Endothelial cell of umbilical vein (primary cell): ENCODE results near the gene STARD13. TPM values are rescaled to one million over a fixed set of nuclear protein-coding genes. Genes with fewer than 3 reads are reported as not detected.
A peak's percentile ranks its signal among the peaks of the same experiment; 100 is the strongest.

ENCODE experiments used
- BruUV-seq: library from RNA; stranded (reverse); fragments of 400-500 nt; replicated peaks from 2 replicates; lab custom pipeline; 2021; lab: Mats Ljungman, UMichigan
- CTCF ChIA-PET: fragments of 300-600, 350-600 bp; sonication (Branson Sonifier 250); formaldehyde crosslinking; loops from one replicate; lab custom pipeline; 2021; ENCODE audit warnings: antibody characterized with exemption, inconsistent platforms; lab: Charles Lee
- POLR2A ChIA-PET: fragments of 300-600, 350-600 bp; sonication (Branson Sonifier 250); formaldehyde crosslinking; loops from one replicate; lab custom pipeline; 2021; ENCODE audit warnings: antibody characterized with exemption, inconsistent platforms; lab: Charles Lee
- DNase-seq: peaks from one replicate; pipeline ENCODE4 v3.0.0-alpha.2; 2011; ENCODE audit warnings: low read depth, low spot score
- FAIRE-seq: peaks from 2 replicates; lab custom pipeline; 2011; peaks lifted over from hg19 to GRCh38; lab: Jason Lieb, UNC
- H2AFZ ChIP-seq: 2 replicates; pipeline ENCODE4 v1.6.0; 2012; ENCODE audit warnings: low read depth, low read length, control low read depth, inconsistent platforms
- H3K27ac ChIP-seq: 2 replicates; pipeline ENCODE4 v1.5.1; 2011; ENCODE audit warnings: low read depth, mild to moderate bottlenecking, control low read depth, low read length, moderate library complexity; ENCODE audit not compliant: insufficient read depth
- H3K27me3 ChIP-seq, 2 experiments: 2 replicates each; pipeline versions ENCODE4 v1.6.0 to v1.6.1; 2011; ENCODE audit warnings: low read length in 2 of 2, mixed read lengths in 1 of 2; ENCODE audit not compliant: control insufficient read depth in 2 of 2, insufficient read depth in 2 of 2
- H3K36me3 ChIP-seq, 2 experiments: 2 replicates in 1 of 2; 3 replicates in 1 of 2; pipeline ENCODE4 v1.5.1; 2011; ENCODE audit warnings: low read length in 2 of 2, mild to moderate bottlenecking in 1 of 2, moderate library complexity in 1 of 2; ENCODE audit not compliant: control insufficient read depth in 2 of 2, insufficient read depth in 2 of 2; ENCODE audit errors: extremely low read depth in 1 of 2
- H3K4me1 ChIP-seq: 3 replicates; pipeline ENCODE4 v1.5.1; 2011; ENCODE audit warnings: mild to moderate bottlenecking, low read length; ENCODE audit not compliant: control insufficient read depth, insufficient read depth; ENCODE audit errors: extremely low read depth
- H3K4me2 ChIP-seq: 2 replicates; pipeline ENCODE4 v1.6.1; 2011; ENCODE audit warnings: low read length, control low read depth, mixed read lengths; ENCODE audit not compliant: insufficient read depth
- H3K4me3 ChIP-seq, 3 experiments: fragments of 200-600 bp in 1 of 3; sonication (generic), shearing (Covaris generic) in 1 of 3; replicated peaks in 1 of 3; 2 replicates each; pipeline ENCODE4 v1.5.1; 2011 to 2016; ENCODE audit warnings: control low read depth in 3 of 3, low read length in 3 of 3, mild to moderate bottlenecking in 2 of 3, inconsistent platforms in 1 of 3, low read depth in 1 of 3, moderate library complexity in 1 of 3; ENCODE audit not compliant: insufficient read depth in 1 of 3
- H3K79me2 ChIP-seq: 2 replicates; pipeline ENCODE4 v1.6.0; 2012; ENCODE audit warnings: low read length, inconsistent platforms; ENCODE audit not compliant: control insufficient read depth, insufficient read depth
- H3K9ac ChIP-seq: replicated peaks from 2 replicates; pipeline ENCODE3; 2011; ENCODE audit warnings: low read length, control low read depth; ENCODE audit not compliant: insufficient read depth; ENCODE audit errors: extremely low read depth
- H3K9me1 ChIP-seq: replicated peaks from 3 replicates; pipeline ENCODE4 v1.6.0; 2011; ENCODE audit warnings: mild to moderate bottlenecking, low read length; ENCODE audit not compliant: control insufficient read depth, insufficient read depth; ENCODE audit errors: extremely low read depth
- H3K9me3 ChIP-seq: replicated peaks from 2 replicates; pipeline ENCODE4 v1.5.1; 2012; ENCODE audit warnings: low read length, inconsistent platforms; ENCODE audit not compliant: control insufficient read depth, insufficient read depth
- H4K20me1 ChIP-seq: replicated peaks from 2 replicates; pipeline ENCODE3; 2011; ENCODE audit warnings: mild to moderate bottlenecking, low read length; ENCODE audit not compliant: control insufficient read depth, insufficient read depth; ENCODE audit errors: extremely low read depth
- EZH2 ChIP-seq: IDR thresholded peaks from 2 replicates; pipeline ENCODE4 v1.6.1; 2012; ENCODE audit warnings: borderline replicate concordance, low read depth, mild to moderate bottlenecking, moderate library complexity, low read length, inconsistent platforms; ENCODE audit not compliant: severe bottlenecking
- FOS ChIP-seq: IDR thresholded peaks from 2 replicates; pipeline ENCODE4 v1.6.1; 2011; ENCODE audit warnings: mild to moderate bottlenecking, low read length, moderate library complexity, borderline replicate concordance; ENCODE audit not compliant: insufficient read depth
- GATA2 ChIP-seq: IDR thresholded peaks from 2 replicates; pipeline ENCODE4 v1.7.0; 2011; ENCODE audit warnings: low read depth, mild to moderate bottlenecking, moderate library complexity, mixed read lengths, low read length; ENCODE audit not compliant: insufficient read length, insufficient read depth
- JUN ChIP-seq: IDR thresholded peaks from 2 replicates; pipeline ENCODE4 v1.6.1; 2011; ENCODE audit warnings: borderline replicate concordance, low read depth; ENCODE audit not compliant: insufficient read length, insufficient read depth
- MYC ChIP-seq: IDR thresholded peaks from one replicate; pipeline ENCODE4 v1.6.1; 2011; ENCODE audit warnings: mild to moderate bottlenecking, low read depth, low read length
- POLR2A ChIP-seq: IDR thresholded peaks from 2 replicates; pipeline ENCODE4 v1.6.1; 2012; ENCODE audit warnings: low read depth, mild to moderate bottlenecking, control low read depth, low read length
- POLR2AphosphoS5 ChIP-seq: IDR thresholded peaks from 2 replicates; pipeline ENCODE4 v1.6.1; 2012; ENCODE audit warnings: low read depth, mild to moderate bottlenecking, control low read depth, low read length, moderate library complexity; ENCODE audit not compliant: insufficient read depth
- dilution Hi-C: fragments of 300-500 bp; cut with MboI; formaldehyde crosslinking; loops from one replicate; pipeline ENCODE4 v1.15.0; 2019; ENCODE audit warnings: low sequenced_read_pairs; ENCODE audit not compliant: extremely low pct_ligation_motif_present
- intact Hi-C: fragments of 100-400 bp; cut with micrococcal nuclease; formaldehyde crosslinking; loops from one replicate; pipeline ENCODE4 v1.10.0; 2022
- polyA plus RNA-seq, 4 experiments: library from polyadenylated mRNA; depleted of rRNA in 3 of 4; stranded (reverse) in 3 of 4; unstranded in 1 of 4; fragments of >200 nt; gene quantifications; 2 replicates each; pipeline versions ENCODE4 v1.2.1 to v1.2.3, GENCODE V29; 2011 to 2012; ENCODE audit warnings: missing spikeins in 1 of 4
- total RNA-seq: library from RNA; stranded (reverse); gene quantifications from 2 replicates; pipeline ENCODE4 v1.2.3, GENCODE V29; 2021
- TF ChIP-seq, protein P1 (sequence below), 2 donors: IDR thresholded peaks; 1 replicate in 1 of 2; 2 replicates in 1 of 2; pipeline ENCODE4 v1.5.1; 2011; ENCODE audit warnings: low read length in 2 of 2, mild to moderate bottlenecking in 2 of 2, moderate library complexity in 2 of 2, control low read depth in 1 of 2, inconsistent platforms in 1 of 2, low read depth in 1 of 2; ENCODE audit not compliant: insufficient read depth in 1 of 2; ENCODE audit errors: extremely low read depth in 1 of 2
- TF ChIP-seq, protein P2 (sequence below): IDR thresholded peaks from 2 replicates; pipeline ENCODE4 v1.6.1; 2011; ENCODE audit not compliant: insufficient read depth, insufficient read length

Gene STARD13
- total and polyA plus RNA-seq, 2 donors (not counting 3 experiments of a cell fraction or from before 2014, with no cell fraction given): 11.0 to 47.7 TPM

DNA sequence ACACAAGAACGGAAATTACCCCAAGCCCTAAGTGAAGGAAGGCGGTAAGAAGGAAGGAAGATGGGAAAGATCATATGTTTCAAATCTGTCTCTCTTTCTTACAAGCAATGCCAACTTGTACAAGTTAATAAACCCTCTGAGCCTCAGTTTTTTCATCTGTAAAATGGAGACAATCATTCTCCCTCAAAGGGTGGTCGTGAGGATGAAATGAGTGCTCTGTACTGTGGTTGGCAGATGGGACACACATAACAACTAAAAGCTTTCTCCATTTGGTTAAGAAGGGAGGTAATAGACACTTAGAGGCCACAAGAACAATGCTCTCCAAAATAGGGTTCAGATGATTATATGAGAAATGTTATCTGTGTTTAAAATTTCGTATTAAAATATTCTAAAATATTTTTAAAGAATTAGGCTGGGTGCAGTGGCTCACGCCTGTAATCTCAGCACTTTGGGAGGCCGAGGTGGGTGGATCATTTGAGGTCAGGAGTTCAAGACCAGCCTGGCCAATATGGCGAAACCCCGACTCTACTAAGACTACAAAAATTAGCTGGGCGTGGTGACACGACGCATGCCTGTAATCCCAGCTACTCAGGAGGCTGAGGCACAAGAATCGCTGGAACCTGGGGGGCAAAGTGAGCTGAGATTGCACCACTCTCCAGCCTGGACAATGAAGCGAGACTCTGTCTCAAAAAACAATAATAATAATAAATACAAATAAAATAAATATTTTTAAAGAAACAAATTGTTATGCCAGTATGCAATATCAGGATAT is 89.7 kb downstream of the STARD13 start:
- Histone ChIP-seq H3K36me3 (no peaks in the 10 kb centered on the region), H3K79me2 (peaks cover 90% of the 10 kb centered on the region), H3K4me2 (peak overlapping the region; percentile 40), H3K4me3 (no peak overlapping the region), H2AFZ (no peak overlapping the region), H3K9ac (peak overlapping the region; percentile 82), H3K27ac (peak overlapping the region; percentile 87), H3K4me1 (peaks cover 39% of the 10 kb centered on the region), H3K9me3 (no peaks in the 10 kb centered on the region), H3K9me1 (no peaks in the 10 kb centered on the region), H4K20me1 (no peaks in the 10 kb centered on the region), H3K27me3 (no peaks in the 10 kb centered on the region)
- BruUV-seq: no TSS peak
- FAIRE-seq (no peak), DNase-seq (no peak)
- intact Hi-C loops: loop anchor here (1.0 to 2.0 kb wide), 6 partner anchors 8 to 299 kb away; partner anchors contain the start of gene STARD13
- POLR2A ChIA-PET: no interaction called here
- dilution Hi-C loops: no loop called here
- CTCF ChIA-PET: no interaction called here
- TF ChIP-seq FOS (no peak), MYC (no peak), POLR2AphosphoS5 (no peak), GATA2 (no peak), JUN (no peak), POLR2A (no peak), EZH2 (no peak)
- TF ChIP-seq, protein P1, sequence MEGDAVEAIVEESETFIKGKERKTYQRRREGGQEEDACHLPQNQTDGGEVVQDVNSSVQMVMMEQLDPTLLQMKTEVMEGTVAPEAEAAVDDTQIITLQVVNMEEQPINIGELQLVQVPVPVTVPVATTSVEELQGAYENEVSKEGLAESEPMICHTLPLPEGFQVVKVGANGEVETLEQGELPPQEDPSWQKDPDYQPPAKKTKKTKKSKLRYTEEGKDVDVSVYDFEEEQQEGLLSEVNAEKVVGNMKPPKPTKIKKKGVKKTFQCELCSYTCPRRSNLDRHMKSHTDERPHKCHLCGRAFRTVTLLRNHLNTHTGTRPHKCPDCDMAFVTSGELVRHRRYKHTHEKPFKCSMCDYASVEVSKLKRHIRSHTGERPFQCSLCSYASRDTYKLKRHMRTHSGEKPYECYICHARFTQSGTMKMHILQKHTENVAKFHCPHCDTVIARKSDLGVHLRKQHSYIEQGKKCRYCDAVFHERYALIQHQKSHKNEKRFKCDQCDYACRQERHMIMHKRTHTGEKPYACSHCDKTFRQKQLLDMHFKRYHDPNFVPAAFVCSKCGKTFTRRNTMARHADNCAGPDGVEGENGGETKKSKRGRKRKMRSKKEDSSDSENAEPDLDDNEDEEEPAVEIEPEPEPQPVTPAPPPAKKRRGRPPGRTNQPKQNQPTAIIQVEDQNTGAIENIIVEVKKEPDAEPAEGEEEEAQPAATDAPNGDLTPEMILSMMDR (IDR thresholded peaks at IDR 0.05; ENCODE audit: extremely low read depth in 1 of 2, insufficient read depth in 1 of 2, low read depth in 1 of 2, low read length in 2 of 2): no peak
- TF ChIP-seq, protein P2, sequence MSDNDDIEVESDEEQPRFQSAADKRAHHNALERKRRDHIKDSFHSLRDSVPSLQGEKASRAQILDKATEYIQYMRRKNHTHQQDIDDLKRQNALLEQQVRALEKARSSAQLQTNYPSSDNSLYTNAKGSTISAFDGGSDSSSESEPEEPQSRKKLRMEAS: no peak
